Mucosa of descending colon (tissue), 3 donors: ENCODE data around the gene CABLES2. TPM values are rescaled to one million over a fixed set of nuclear protein-coding genes. Genes with fewer than 3 reads are reported as not detected.

Experiments used
- ATAC-seq: fragments of 200-7000 bp; cut with Tn5 transposase; one replicate; pipeline ENCODE4 v1.9.1; 2020; ENCODE audit warnings: mild to moderate bottlenecking, moderate library complexity
- DNase-seq, 3 donors: peaks; one replicate each; pipeline ENCODE4 v3.0.0-alpha.2; 2020
- H3K36me3 ChIP-seq: fragments of 200-600 bp; one replicate; pipeline ENCODE4 v1.8.0; 2021; ENCODE audit warnings: low read depth, mild to moderate bottlenecking
- H3K4me1 ChIP-seq: fragments of 200-600 bp; one replicate; pipeline ENCODE4 v1.8.0; 2021; ENCODE audit warnings: low read depth, mild to moderate bottlenecking
- H3K4me3 ChIP-seq: fragments of 200-600 bp; one replicate; pipeline ENCODE4 v1.8.0; 2021; ENCODE audit warnings: mild to moderate bottlenecking
- H3K9me3 ChIP-seq: fragments of 200-600 bp; one replicate; pipeline ENCODE4 v1.8.0; 2021; ENCODE audit warnings: mild to moderate bottlenecking
- CTCF ChIP-seq: fragments of 200-600 bp; IDR thresholded peaks from one replicate; pipeline ENCODE4 v1.8.0; 2022; ENCODE audit warnings: antibody characterized with exemption, mild to moderate bottlenecking
- intact Hi-C, 2 donors: fragments of 100-400 bp; cut with DNase I in 1 of 2; cut with micrococcal nuclease in 1 of 2; formaldehyde crosslinking; loops; one replicate each; pipeline versions ENCODE4 v1.11.0 to v1.11.1; 2022; cut with DNase I, micrococcal nuclease
- total RNA-seq, 3 donors: library from RNA; stranded (reverse); fragmentation: NEBNext Ultra II Directional in 2 of 3; extraction: Animal tissue kit (Norgen Biotek cat#: 25700) in 2 of 3; gene quantifications; one replicate each; pipeline versions ENCODE4 v1.2.1 to v1.2.4, GENCODE V29; 2021 to 2023
- donor health status: DM: no; HTN: no; CAD: no; lungs with moderate emphysema.
- donor health status: DM: no; HTN: no; CAD: no.
- donor health status: DM: no; HTN: yes; CAD: no.

The CABLES2 gene
- total RNA-seq, 3 donors from 2014 or later = 5.4 to 9.3 (median 6.6) TPM

- H3K4me1 ChIP-seq = peaks cover 38% of the 10 kb centered on the region
- ATAC-seq = no peak
- H3K9me3 ChIP-seq = no peaks in the 10 kb centered on the region
- intact Hi-C loops = no loop called here
- TF ChIP-seq CTCF = no peak
- H3K36me3 ChIP-seq = no peaks in the 10 kb centered on the region
- DNase-seq = no peak
- H3K4me3 ChIP-seq = no peak overlapping the region
These were observed 1.7 kb downstream of the CABLES2 start for GRCh38 chr20:62405108-62405980.

GRCh38 chr20:62404761-62405107 lies 2.4 kb downstream of the CABLES2 start:
- intact Hi-C loops = no loop called here
- DNase-seq (no peak), ATAC-seq (no peak)
- TF ChIP-seq CTCF = no peak
- Histone ChIP-seq H3K36me3 (no peaks in the 10 kb centered on the region), H3K4me3 (no peak overlapping the region), H3K4me1 (peaks cover 32% of the 10 kb centered on the region), H3K9me3 (no peaks in the 10 kb centered on the region)

DNA sequence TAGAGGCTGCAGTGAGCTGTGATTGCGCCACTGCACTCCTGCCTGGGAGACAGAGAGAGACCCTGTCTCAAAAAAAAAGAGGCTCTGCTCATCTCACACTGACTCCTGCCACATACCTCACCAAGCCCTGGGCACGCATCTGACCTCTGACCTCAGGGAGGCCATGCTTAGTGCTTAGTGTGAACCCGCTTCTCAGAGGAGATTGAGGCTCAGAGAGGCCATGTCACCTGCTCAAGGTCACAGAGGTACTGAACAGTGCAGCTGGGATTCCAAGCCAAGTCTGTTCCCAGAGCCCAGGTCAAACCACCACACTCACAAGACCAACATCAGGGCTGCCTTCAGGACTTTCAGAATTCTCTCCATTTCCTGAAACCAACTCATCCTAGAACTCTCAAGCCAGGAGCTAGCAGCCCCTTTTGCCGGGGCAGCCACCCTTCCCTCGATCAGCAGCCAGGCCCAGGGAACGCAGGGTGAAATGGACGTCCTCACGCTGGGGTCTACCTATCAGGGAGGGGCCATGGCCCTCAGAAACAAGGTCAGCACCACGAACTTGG lies 2.9 kb downstream of the CABLES2 start:
- no peak for TF ChIP-seq CTCF
- no peak for DNase-seq
- Histone ChIP-seq H3K4me3 (no peak overlapping the region), H3K36me3 (no peaks in the 10 kb centered on the region), H3K4me1 (peaks cover 26% of the 10 kb centered on the region), H3K9me3 (no peaks in the 10 kb centered on the region)
- intact Hi-C loops = no loop called here
- no peak for ATAC-seq

GRCh38 chr20:62403331-62403730 lies 3.8 kb downstream of the CABLES2 start:
- H3K36me3 ChIP-seq = no peaks in the 10 kb centered on the region
- intact Hi-C loops = no loop called here
- TF ChIP-seq CTCF = no peak

GRCh38 chr20:62402456-62403150 lies 4.5 kb downstream of the CABLES2 start:
- ATAC-seq = no peak

More at GRCh38 chr20:62403331-62403730, 3.8 kb downstream of the CABLES2 start:
- Histone ChIP-seq H3K4me3 (no peak overlapping the region), H3K4me1 (peaks cover 23% of the 10 kb centered on the region), H3K9me3 (no peaks in the 10 kb centered on the region)
- DNase-seq (no peak), ATAC-seq (no peak)

More at GRCh38 chr20:62402456-62403150, 4.5 kb downstream of the CABLES2 start:
- no peak overlapping the region for H3K4me3 ChIP-seq
- no peaks in the 10 kb centered on the region for H3K9me3 ChIP-seq
- no peak for TF ChIP-seq CTCF
- DNase-seq = no peak
- no peaks in the 10 kb centered on the region for H3K36me3 ChIP-seq
- H3K4me1 ChIP-seq = peaks cover 17% of the 10 kb centered on the region
- intact Hi-C loops = no loop called here
